ENCODE results near the gene ARF3. TPM values are rescaled to one million over a fixed set of nuclear protein-coding genes. Genes with fewer than 3 reads are reported as not detected.

Gene ARF3
- 62.8 and 108 TPM in 2 replicates for total RNA-seq

- peak within 1 kb of the TSS; percentile 78 for H3K4me3 ChIP-seq (ENCODE audit: low read depth, low read length)
- peak; percentile 40 for DNase-seq (ENCODE audit: low read depth)
- TF ChIP-seq CTCF (conservative IDR thresholded peaks at IDR 0.05; ENCODE audit: low read depth, low read length), result no peak
Observed at GRCh38 chr12:48957141-48958048, at the start of gene ARF3. Gene ARF3 (minus strand): TSS chr12:48957487. CDS start chr12:48941095, 16,392 bp downstream.

GRCh38 chr12:49000346-49000745, 43.1 kb upstream of the ARF3 start:
- no peak overlapping the region for H3K4me3 ChIP-seq (ENCODE audit: low read depth, low read length)
- TF ChIP-seq CTCF (conservative IDR thresholded peaks at IDR 0.05; ENCODE audit: low read depth, low read length), result no peak
- DNase-seq (ENCODE audit: low read depth), result no peak

- TF ChIP-seq CTCF (conservative IDR thresholded peaks at IDR 0.05; ENCODE audit: low read depth, low read length), result no peak
- peak within 1 kb of the TSS; percentile 37 for H3K4me3 ChIP-seq (ENCODE audit: low read depth, low read length)
- DNase-seq (ENCODE audit: low read depth), result no peak
Observed at GRCh38 chr12:48999371-49000131, 42.3 kb upstream of the ARF3 start, which contains the start of gene DDN. Gene DDN (minus strand): TSS chr12:48999375. CDS start chr12:48999287, 88 bp downstream.

- TF ChIP-seq CTCF (conservative IDR thresholded peaks at IDR 0.05; ENCODE audit: low read depth, low read length), result no peak
- H3K4me3 ChIP-seq (ENCODE audit: low read depth, low read length), result peak overlapping the region; percentile 37
- no peak for DNase-seq (ENCODE audit: low read depth)
Observed at GRCh38 chr12:48998497-48999353, 41.4 kb upstream of the ARF3 start.

GRCh38 chr12:48997719-48998496, 40.6 kb upstream of the ARF3 start:
- no peak for TF ChIP-seq CTCF (conservative IDR thresholded peaks at IDR 0.05; ENCODE audit: low read depth, low read length)
- no peak for DNase-seq (ENCODE audit: low read depth)

More at GRCh38 chr12:48997719-48998496, 40.6 kb upstream of the ARF3 start:
- H3K4me3 ChIP-seq (ENCODE audit: low read depth, low read length), result peak overlapping the region; percentile 37

Measured in epithelial cell of proximal tubule (primary cell).